Ureter (tissue), 1 donor: ENCODE data around the gene PKIG. TPM values are rescaled to one million over a fixed set of nuclear protein-coding genes. Genes with fewer than 3 reads are reported as not detected.

Source experiments
- DNase-seq: peaks from one replicate; pipeline ENCODE4 v3.0.0-alpha.2; 2020; ENCODE audit warnings: low spot score
- total RNA-seq: library from RNA; stranded (reverse); gene quantifications from one replicate; pipeline ENCODE4 v1.2.4, GENCODE V29; 2023
- donor health status: DM: yes; HTN: yes; CAD: no.

PKIG gene
- total RNA-seq, 1 donor from 2014 or later = 95.0 TPM

DNA sequence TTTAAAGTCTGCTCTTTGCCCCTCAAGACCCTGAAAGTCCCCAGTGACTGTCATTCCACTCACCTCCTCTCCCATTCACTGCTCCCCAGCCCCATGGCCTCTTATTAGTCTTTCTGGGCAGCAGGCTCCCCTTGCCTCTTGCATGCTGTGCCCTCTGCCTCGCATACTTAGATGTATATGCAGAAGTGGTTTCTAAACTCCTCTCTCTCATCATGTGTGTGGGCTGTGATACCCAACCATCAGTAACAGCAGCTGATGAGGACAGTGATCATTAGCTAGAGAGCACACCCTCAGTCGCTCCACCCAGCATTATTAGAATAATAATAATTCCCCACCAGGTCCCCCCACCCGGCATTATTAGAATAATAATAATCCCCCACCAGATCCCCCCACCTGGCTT, 14.5 kb downstream of the PKIG start:
- DNase-seq = no peak

- DNase-seq = no peak
Observed at GRCh38 chr20:44597516-44597915, 15.1 kb downstream of the PKIG start.

DNA sequence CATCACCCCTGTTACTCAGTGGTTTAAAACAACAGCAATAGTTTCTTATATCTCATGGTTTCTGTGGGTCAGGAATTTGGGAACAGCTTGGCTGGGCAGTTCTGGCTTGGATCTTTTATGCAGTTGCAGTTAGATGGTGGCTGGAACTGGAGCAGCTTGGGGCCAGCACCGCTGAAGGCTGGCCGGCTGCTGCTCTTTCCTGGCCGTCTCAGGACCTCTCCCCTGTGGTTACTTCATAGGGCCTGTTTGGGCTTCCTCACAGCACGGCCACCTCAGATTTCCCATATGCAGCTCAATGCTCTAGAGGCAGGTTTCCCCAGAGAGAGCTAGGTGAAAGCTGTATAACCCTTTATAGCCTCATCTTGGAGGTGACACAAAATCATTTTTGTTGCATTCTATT, 15.6 kb downstream of the PKIG start:
- DNase-seq = no peak

DNA sequence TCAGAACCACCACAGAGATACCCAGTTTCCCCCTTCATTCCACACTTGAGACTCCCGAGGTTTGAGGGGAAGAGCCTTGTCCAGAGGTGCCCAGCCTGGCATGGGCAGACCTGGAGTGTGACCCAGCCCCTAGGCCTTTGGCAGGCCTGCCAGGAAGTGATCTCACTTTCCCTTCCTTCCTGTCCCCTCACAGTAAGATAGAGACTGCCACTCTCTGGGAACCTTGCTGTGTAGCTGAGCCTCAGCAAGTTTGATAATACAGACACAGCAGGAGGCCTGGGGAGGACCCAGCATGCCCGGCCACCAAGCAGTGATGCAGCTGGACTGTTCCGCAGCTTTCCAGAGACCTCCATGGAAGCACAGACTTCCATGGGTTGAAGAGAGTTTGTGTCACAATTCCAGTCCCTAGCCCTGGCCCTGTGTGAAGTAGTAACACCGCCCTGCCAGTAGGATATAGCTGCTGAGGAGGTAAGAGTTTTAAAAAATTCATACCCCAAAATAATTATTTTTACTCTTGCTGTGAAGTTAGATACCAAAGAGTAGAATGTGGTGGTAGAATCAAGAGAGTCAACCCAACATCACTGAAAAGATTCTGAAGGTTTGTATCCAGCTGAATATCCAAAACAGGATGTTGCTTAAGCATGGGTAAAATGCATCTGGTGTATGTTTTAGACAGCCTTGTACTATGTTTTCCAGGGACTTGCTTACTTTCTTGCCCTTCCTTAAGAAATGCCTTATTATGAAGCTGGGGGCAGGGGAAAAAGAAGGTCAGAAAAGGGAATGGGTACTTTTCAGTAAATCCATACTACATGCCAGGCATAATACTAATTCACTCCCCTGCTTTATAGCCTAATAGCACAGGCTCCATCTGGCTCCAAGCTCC, 16.3 kb downstream of the PKIG start:
- DNase-seq = no peak

GRCh38 chr20:44599715-44600114, 17.3 kb downstream of the PKIG start:
- no peak for DNase-seq

DNA sequence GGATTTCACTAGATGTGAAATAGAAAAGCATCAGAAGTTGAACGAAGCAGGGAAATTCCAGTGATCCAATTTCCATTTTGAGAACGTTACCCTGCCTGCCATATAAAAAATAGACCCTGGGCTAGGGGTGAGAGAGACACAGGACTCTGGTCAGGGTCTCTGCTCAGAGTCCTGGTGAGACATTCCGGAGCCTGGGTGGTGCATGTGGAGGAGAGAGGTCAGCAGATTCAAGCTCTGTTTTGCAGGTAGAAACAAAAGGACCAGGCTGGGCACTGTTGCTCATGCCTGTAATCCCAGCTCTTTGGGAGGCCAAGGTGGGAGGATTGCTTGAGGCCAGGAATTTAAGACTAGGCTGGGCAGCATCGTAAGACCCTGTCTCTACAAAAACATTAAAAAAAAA, 17.9 kb downstream of the PKIG start:
- no peak for DNase-seq

DNA sequence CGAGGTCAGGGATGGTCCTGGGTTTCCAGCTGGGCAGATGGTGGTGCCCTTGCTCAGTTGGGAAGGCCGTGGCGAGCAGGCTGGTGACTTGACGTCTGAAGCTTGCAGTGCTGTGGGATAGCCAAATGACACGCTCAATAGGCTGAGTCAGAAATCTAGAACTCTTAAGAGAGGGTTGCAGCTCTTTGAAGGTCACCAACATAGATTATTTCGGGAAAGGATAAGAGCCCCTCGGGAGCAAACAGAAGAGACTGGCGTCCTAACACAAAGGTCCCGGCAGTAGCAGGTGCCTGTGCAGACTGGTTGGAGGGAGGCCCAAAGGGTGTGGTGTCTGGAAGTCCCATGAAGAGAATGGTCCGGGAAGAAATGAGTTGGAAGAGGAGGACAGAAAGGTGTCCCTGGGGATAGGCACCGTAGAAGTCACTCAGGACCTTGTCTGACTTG, 18.4 kb downstream of the PKIG start:
- DNase-seq = no peak

GRCh38 chr20:44601236-44601671, 18.9 kb downstream of the PKIG start:
- no peak for DNase-seq

DNA sequence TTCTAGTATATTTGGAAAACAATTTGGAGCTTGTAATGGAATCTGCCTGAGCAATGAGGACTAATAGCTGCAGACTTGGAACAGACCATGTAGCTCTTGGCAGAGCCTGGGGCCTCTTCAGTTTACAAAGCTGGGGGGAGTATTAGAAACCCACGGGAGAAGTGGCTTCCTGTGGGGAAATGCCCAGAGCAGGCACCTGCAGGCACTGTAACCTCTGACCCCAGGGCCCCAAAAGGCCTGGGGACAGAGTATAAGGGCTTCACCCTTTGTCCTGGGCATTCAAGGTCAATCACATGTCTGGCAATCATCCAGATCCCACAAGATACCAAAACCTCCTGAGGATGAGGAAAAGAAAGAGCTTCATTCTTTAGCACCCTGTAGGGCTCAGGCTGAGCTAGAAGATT, 19.4 kb downstream of the PKIG start:
- peak; percentile 79 for DNase-seq

DNA sequence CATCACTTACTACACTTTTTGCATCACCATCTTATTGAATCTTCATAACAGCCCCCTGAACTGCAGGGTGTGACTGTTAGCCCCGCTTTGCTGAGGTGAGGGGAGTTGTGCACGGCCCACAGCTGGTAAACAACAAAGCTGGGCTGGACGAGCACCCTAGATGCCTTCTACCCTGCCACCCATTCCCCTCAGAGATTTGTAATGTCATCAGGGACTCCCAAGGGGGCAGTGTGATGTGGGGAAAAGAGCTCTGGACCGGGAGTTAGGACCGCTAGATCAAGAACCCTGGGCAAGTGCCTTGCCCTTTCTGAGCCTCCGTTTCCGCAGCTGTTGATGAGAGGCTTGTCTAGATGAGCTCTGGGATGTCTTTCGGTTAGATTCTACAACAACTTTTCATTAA, 20.9 kb downstream of the PKIG start:
- DNase-seq = no peak

DNA sequence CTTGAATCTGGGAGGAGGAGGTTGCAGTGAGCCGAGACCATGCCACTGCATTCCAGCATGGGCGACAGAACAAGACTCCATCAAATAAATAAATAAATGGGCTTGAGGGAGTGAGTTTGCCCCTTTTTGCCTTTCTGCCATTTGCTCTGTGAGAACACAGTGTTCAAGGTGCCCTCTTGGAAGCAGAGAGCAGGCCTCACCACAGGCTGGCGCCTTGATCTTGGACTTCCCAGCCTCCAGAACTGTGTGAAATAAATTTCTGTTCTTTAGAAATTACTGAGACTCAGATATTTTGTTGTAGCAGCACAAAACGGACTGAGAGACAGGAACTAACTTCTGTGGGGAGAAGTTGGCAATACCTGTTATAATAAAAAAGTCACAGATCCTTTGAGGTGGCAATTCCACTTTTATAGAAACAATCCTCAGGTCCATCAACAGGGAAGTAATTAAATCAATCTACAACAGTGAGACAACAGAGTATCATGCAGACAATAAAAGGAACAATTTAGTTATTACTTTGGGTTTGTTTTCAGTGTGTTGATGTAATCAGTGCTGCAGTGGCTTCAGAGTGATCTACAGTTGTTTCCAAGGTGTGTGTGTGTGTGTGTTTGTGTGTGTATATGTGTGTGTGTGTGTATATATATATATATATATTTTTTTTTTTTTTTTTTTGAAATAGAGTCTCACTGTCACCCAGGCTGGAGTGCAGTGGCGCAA, 24.5 kb downstream of the PKIG start:
- DNase-seq = no peak

DNA sequence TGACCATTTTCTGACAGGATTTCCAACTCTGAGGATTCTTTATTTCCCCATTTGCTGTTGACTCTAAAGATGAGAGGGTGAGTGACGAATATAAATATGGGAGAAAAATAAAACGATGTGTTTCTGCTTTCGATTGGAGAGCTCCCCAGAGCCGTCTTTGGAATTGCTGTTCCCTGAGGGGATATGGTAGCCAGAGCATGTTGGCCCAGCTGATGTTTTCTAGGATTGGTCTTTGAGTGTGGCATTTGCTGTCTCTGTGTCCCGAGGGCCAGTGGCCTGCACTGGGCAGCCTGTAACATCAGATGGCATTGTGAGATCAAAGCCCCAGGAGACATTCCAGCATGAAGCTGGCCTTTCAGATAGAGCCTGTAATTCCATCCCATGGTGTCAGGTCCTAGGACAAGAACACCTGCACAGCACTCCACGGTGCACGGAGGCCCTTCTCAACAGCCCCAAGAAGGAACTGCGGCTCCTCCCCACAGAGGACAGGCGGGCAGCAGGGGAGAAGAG, 26.7 kb downstream of the PKIG start:
- DNase-seq = no peak

DNA sequence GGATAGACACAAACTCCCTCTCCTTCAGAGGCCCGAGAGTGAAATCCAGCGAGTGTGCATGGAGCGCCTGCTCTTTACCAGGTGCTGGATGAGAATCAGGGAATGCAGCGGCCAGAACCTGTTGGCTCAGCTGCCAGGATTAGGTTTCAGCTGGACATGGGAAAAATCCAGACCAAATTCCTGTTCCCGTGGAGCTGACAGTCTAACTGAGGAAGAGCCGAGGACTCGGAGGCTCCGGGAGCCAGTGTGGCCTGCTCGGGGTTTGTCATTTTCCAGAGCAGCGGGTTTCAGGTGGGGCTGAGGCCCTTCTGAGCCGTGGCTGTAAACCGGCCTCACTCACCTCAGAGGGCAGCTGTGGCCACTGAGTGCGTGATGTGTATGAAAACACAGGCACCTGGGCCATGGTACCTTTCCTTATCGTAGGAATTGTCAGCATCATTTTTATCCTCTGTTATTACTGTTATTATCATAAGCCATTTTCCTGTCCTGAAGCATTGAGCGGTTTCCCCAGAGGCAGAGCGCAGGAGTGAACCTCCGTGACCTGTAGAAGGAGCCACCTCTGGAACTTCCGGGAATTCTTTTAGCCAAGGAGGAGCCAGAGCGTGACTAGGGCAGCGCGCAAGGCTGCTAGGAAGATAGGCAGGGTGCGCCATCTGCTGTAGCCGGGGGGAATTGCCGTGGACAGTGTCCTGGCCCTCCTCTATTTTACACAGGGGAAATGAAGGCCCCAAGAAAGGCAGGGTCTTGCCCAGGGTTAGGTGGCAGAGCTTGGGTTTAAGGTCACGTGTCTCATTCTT, 27.3 kb downstream of the PKIG start:
- DNase-seq = peak; percentile 91

GRCh38 chr20:44610313-44610962, 28.1 kb downstream of the PKIG start:
- no peak for DNase-seq

- no peak for DNase-seq
Observed at GRCh38 chr20:44613575-44613974, 31.2 kb downstream of the PKIG start.

GRCh38 chr20:44614525-44614924, 32.1 kb downstream of the PKIG start:
- DNase-seq = no peak

DNA sequence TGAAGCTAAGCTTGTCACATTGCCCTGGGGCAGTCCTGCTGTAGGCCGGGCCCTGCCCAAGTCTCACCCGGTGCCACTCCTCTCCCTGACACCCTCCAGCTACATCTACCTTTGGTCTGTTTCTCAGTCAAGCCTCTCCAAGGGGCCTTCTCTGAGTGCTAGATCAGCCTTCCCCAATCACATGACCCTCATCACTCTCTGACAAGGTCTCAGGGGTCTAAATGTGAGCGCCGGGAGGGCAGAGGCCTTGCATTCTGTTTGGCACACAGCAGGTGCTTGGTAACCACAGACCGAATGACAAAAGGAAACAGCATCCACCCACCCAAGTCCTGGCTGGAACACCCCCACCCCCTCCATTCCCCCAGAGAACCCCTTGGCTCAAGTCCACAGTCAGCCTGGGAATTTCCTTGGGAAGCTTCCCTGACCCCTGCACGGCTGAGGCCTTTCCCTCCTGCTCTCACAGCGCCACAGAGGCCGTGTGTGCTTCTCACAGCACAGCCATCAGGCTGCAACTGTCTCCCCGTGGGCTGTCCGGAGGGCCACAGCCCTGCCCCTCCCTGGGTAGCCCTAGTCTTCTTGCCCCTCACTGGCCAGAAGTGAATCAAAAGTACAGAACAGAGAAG, 32.9 kb downstream of the PKIG start:
- no peak for DNase-seq

DNA sequence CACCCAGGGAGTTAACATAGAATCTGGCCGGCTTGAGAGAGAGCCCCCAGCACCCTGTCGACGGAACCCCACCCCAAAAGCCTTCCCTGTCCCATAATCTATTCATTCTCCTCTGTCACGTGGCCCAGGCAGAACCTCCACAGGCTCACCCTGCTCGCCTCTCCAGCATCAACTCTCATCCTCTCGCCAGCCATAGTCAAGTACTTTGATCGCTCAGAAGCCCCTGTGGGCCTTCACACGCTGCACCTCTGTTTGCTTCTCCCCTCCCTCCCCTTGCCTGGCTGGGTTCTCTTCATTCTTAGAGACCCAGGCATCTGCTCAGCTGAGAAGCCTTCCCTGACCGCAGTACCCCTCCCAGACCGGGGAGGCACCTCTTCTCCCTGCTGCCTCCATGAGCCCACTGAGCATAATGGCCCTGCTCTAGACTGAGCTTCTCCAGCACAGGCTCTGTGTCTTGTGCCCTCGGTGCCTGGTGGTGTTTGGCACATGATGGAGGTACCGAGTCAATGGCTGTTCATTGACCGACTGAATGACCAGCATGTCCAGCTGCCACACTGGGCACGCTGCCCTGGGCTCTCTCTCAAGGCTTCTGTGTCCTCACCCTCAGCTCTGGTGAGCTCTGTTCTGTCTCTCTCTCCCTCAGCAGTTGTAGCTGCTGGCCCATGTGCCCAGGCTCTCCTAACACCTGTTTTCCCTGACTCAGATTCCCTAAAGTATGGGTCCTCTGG, 33.7 kb downstream of the PKIG start:
- DNase-seq = no peak

DNA sequence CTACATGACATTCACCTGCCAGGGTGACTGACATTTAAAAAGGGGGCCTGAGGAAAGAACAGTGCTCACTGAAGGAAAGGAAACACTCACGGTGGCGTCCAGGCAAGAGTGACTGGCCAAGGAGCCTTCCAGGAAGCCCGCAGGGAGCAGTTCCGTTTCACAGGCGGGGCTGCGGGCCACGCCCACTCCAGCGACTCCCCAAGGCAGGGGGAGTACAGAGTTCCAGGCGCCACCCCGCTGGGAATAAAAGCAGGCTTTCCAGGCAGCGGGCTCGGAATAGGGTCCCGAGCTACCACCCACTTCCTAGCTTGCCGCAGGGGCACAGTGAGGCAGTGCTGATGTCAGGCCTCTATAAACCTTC, 34.2 kb downstream of the PKIG start:
- no peak for DNase-seq

GRCh38 chr20:44618318-44618731, 35.9 kb downstream of the PKIG start:
- no peak for DNase-seq
